Progenitor cell of endocrine pancreas (in vitro differentiated cells): ENCODE results near the gene PLCE1. TPM values are rescaled to one million over a fixed set of nuclear protein-coding genes. Genes with fewer than 3 reads are reported as not detected.
A peak's percentile ranks its signal among the peaks of the same experiment; 100 is the strongest.

Experiments
- DNase-seq: peaks from one replicate; pipeline ENCODE4 v3.0.0; 2021; ENCODE audit warnings: low spot score; ENCODE audit not compliant: unreplicated experiment
- H3K27ac Mint-ChIP-seq: 2 replicates; pipeline ENCODE4 v1.8.0; 2021; ENCODE audit warnings: mild to moderate bottlenecking, moderate library complexity, mixed read lengths
- H3K27me3 Mint-ChIP-seq: 2 replicates; pipeline ENCODE4 v1.8.0; 2021; ENCODE audit warnings: mixed read lengths
- H3K36me3 Mint-ChIP-seq: 2 replicates; pipeline ENCODE4 v1.8.0; 2022; ENCODE audit warnings: mixed read lengths; ENCODE audit not compliant: insufficient read depth
- H3K4me1 Mint-ChIP-seq: 2 replicates; pipeline ENCODE4 v1.8.0; 2021; ENCODE audit warnings: low read depth, mixed read lengths
- H3K4me3 Mint-ChIP-seq: 2 replicates; pipeline ENCODE4 v1.8.0; 2021; ENCODE audit warnings: low read depth, mild to moderate bottlenecking, moderate library complexity, mixed read lengths
- H3K9me3 Mint-ChIP-seq: 2 replicates; pipeline ENCODE4 v1.8.0; 2021; ENCODE audit warnings: low read depth, mixed read lengths
- CTCF ChIP-seq: fragments of 200-600 bp; sonication (generic); IDR thresholded peaks from one replicate; pipeline ENCODE4 v1.5.0; 2021; ENCODE audit warnings: antibody characterized with exemption, mild to moderate bottlenecking; ENCODE audit not compliant: unreplicated experiment
- total RNA-seq: library from RNA; stranded (reverse); gene quantifications from 2 replicates; pipeline ENCODE4 v1.2.1, GENCODE V29; 2021

The PLCE1 gene
- total RNA-seq, 1 donor from 2014 or later: 14.1 TPM

GRCh38 chr10:94011296-94011695, 17.6 kb downstream of the PLCE1 start:
- DNase-seq: no peak
- peaks cover 3% of the 10 kb centered on the region for H3K9me3 Mint-ChIP-seq
- H3K36me3 Mint-ChIP-seq: peaks cover 10% of the 10 kb centered on the region
- H3K4me1 Mint-ChIP-seq: peaks cover 40% of the 10 kb centered on the region
- H3K4me3 Mint-ChIP-seq: no peak overlapping the region
- no peak overlapping the region for H3K27ac Mint-ChIP-seq
- TF ChIP-seq CTCF: no peak
- no peaks in the 10 kb centered on the region for H3K27me3 Mint-ChIP-seq

DNA sequence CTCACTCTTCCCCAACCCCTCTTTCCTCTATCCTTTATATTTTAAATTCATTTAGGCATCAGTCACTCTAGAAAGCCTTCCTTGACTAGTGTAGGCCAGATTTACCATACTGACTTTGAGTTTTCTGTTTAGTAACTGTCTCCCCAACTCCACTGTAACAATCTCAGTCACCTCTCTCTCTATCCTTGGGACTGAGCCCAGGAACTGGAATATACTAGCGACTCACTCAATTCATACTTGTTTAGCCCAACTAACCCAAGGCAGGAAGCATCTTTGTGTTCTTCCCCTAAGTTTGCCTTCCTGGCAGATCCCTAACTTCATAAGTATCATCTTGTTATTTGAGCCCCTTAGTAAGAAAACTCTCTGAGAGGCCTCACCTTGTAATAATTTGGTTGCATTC, 19.1 kb downstream of the PLCE1 start:
- H3K4me3 Mint-ChIP-seq: no peak overlapping the region
- H3K9me3 Mint-ChIP-seq: peaks cover 3% of the 10 kb centered on the region
- no peak for DNase-seq
- no peak for TF ChIP-seq CTCF
- no peaks in the 10 kb centered on the region for H3K27me3 Mint-ChIP-seq
- H3K4me1 Mint-ChIP-seq: peaks cover 37% of the 10 kb centered on the region
- peaks cover 10% of the 10 kb centered on the region for H3K36me3 Mint-ChIP-seq
- peak overlapping the region; percentile 76 for H3K27ac Mint-ChIP-seq

- H3K9me3 Mint-ChIP-seq: peaks cover 3% of the 10 kb centered on the region
- no peak overlapping the region for H3K4me3 Mint-ChIP-seq
- TF ChIP-seq CTCF: no peak
- no peak for DNase-seq
- peak overlapping the region; percentile 76 for H3K27ac Mint-ChIP-seq
- H3K36me3 Mint-ChIP-seq: peaks cover 10% of the 10 kb centered on the region
- H3K27me3 Mint-ChIP-seq: no peaks in the 10 kb centered on the region
- peaks cover 37% of the 10 kb centered on the region for H3K4me1 Mint-ChIP-seq
These were observed 19.6 kb downstream of the PLCE1 start for GRCh38 chr10:94013331-94013760.

GRCh38 chr10:94014304-94014703, 20.6 kb downstream of the PLCE1 start:
- peaks cover 3% of the 10 kb centered on the region for H3K9me3 Mint-ChIP-seq
- no peak for TF ChIP-seq CTCF
- peaks cover 30% of the 10 kb centered on the region for H3K4me1 Mint-ChIP-seq
- H3K4me3 Mint-ChIP-seq: no peak overlapping the region
- no peak overlapping the region for H3K27ac Mint-ChIP-seq
- H3K27me3 Mint-ChIP-seq: no peaks in the 10 kb centered on the region
- DNase-seq: no peak
- peaks cover 7% of the 10 kb centered on the region for H3K36me3 Mint-ChIP-seq

DNA sequence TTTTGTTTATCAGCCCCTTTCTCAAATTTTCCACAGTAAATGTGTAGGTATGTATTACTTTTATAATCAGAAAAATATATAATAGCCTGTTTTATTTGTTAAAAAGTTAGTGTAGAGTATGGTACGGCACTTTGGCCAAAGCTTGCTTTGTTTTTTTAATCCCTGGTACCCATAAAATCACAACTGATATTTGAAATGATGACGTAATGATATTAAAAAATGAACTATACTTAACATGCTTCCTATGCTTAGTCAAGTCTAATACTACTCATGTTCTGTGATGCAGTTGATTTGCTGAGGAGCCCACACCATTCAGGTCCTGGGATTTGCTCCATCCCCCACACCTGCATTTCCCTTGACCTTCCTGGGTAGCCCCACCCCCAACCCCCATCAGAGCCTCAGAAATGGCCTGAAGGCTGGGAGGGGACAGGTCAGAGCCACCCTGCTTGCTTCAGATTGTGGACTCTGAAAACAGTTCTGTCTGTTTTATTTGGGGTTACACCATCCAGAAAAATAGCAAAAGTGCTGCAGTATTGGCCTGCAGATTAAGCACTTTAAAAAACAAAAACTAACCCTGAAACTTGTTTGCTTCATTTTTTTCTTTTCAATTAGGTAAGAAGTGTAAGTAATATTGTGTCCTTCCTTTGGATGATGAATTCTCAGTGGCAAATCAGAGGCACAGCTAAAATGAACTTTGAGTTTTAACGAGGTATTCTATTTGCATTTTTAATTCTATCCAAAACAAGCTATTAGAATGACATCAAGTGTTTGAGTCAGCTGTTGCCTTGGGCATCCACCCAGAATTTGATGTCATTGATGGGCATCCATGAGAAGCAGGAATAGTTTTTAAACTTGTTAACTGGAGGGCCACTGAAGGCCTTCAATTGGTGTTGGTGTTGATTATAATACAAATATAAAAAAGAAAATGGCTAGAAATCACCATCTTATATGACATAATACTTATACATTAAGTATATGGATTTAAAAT, 23.3 kb downstream of the PLCE1 start:
- no peaks in the 10 kb centered on the region for H3K27me3 Mint-ChIP-seq
- no peaks in the 10 kb centered on the region for H3K9me3 Mint-ChIP-seq
- no peak overlapping the region for H3K4me3 Mint-ChIP-seq
- H3K36me3 Mint-ChIP-seq: no peaks in the 10 kb centered on the region
- no peak for TF ChIP-seq CTCF
- H3K4me1 Mint-ChIP-seq: peaks cover 26% of the 10 kb centered on the region
- H3K27ac Mint-ChIP-seq: no peak overlapping the region
- DNase-seq: no peak
